HepG2 (cell line): ENCODE results near the gene PCGF2. TPM values are rescaled to one million over a fixed set of nuclear protein-coding genes. Genes with fewer than 3 reads are reported as not detected.

Source experiments
- FLYWCH1 ChIP-seq: sonication (generic); formaldehyde crosslinking; IDR thresholded peaks from 2 replicates; pipeline ENCODE4 v1.8.1; 2023; ENCODE audit warnings: mild to moderate bottlenecking, missing genetic modification reagents
- IKZF1 ChIP-seq: fragments of 450-650 bp; IDR thresholded peaks from 2 replicates; pipeline ENCODE4 v1.7.1; 2016
- KLF12 ChIP-seq: sonication (generic); formaldehyde crosslinking; IDR thresholded peaks from 2 replicates; pipeline ENCODE4 v1.4.0; 2020; ENCODE audit warnings: missing genetic modification reagents, borderline replicate concordance
- MBNL3 ChIP-seq: fragments of 250-450 bp; sonication (Bioruptor Pico); conservative IDR thresholded peaks from 2 replicates; pipeline ENCODE4 v1.8.0; 2022; ENCODE audit warnings: mild to moderate bottlenecking, inconsistent platforms
- PCBP2 ChIP-seq: fragments of 200-400 bp; formaldehyde crosslinking; optimal IDR thresholded peaks from 2 replicates; pipeline ENCODE3; 2018; ENCODE audit warnings: low read length, low read depth; ENCODE audit not compliant: poor library complexity, severe bottlenecking
- REXO4 ChIP-seq: sonication (generic); formaldehyde crosslinking; IDR thresholded peaks from 2 replicates; pipeline ENCODE4 v1.8.0; 2022; ENCODE audit warnings: missing genetic modification reagents, mild to moderate bottlenecking, borderline replicate concordance
- SKIL ChIP-seq: sonication (generic); formaldehyde crosslinking; IDR thresholded peaks from 2 replicates; pipeline ENCODE4 v1.8.0; 2022; ENCODE audit warnings: missing genetic modification reagents, mild to moderate bottlenecking, moderate library complexity, borderline replicate concordance
- TBX3 ChIP-seq: fragments of 450-650 bp; IDR thresholded peaks from 2 replicates; pipeline ENCODE4 v1.6.1; 2017; ENCODE audit warnings: antibody characterized with exemption, mild to moderate bottlenecking, inconsistent platforms, borderline replicate concordance
- THAP11 ChIP-seq: IDR thresholded peaks from 2 replicates; pipeline ENCODE4 v1.6.1; 2016; ENCODE audit warnings: missing biosample characterization, missing genetic modification reagents
- TRIM24 ChIP-seq: sonication (generic); formaldehyde crosslinking; IDR thresholded peaks from 2 replicates; pipeline ENCODE4 v1.8.0; 2022; ENCODE audit warnings: mild to moderate bottlenecking, missing genetic modification reagents
- ZBED4 ChIP-seq: sonication (generic); formaldehyde crosslinking; IDR thresholded peaks from 2 replicates; pipeline ENCODE4 v1.4.0; 2020; ENCODE audit warnings: missing genetic modification reagents, borderline replicate concordance
- ZNF263 ChIP-seq: sonication (generic); formaldehyde crosslinking; IDR thresholded peaks from 2 replicates; pipeline ENCODE4 v1.4.0; 2020; ENCODE audit warnings: missing genetic modification reagents
- ZNF446 ChIP-seq: sonication (generic); formaldehyde crosslinking; IDR thresholded peaks from 2 replicates; pipeline ENCODE4 v1.5.0; 2020; ENCODE audit warnings: mild to moderate bottlenecking, missing genetic modification reagents
- ZNF549 ChIP-seq: sonication (generic); formaldehyde crosslinking; IDR thresholded peaks from 2 replicates; pipeline ENCODE4 v1.5.0; 2020; ENCODE audit warnings: missing genetic modification reagents
- ZNF646 ChIP-seq: sonication (generic); formaldehyde crosslinking; IDR thresholded peaks from 2 replicates; pipeline ENCODE4 v1.9.0; 2021; ENCODE audit warnings: mild to moderate bottlenecking, missing genetic modification reagents
- polyA plus RNA-seq, 8 experiments: library from polyadenylated mRNA; depleted of rRNA in 3 of 8; stranded (reverse) in 7 of 8; unstranded in 1 of 8; fragments of >200 nt; fragmentation: Illumina TruSeq in 4 of 8; extraction: Trizol in 4 of 8; gene quantifications; 2 replicates each; pipeline versions ENCODE4 v1.2.1 to v1.2.3, GENCODE V29; 2011 to 2016; ENCODE audit warnings: low read depth in 4 of 8, missing spikeins in 1 of 8, mixed read lengths in 1 of 8; ENCODE audit not compliant: insufficient read depth in 1 of 8
- total RNA-seq, 5 experiments: library from RNA; depleted of rRNA; stranded (reverse); fragments of >200 nt; fragmentation: Illumina TruSeq; extraction: Trizol; gene quantifications; 2 replicates each; pipeline ENCODE4 v1.2.3, GENCODE V29; 2016; ENCODE audit warnings: low read depth in 1 of 5
- TF ChIP-seq, protein P1 (sequence below): sonication (generic); formaldehyde crosslinking; IDR thresholded peaks from 2 replicates; pipeline ENCODE4 v1.5.0; 2020; ENCODE audit warnings: missing genetic modification reagents, mild to moderate bottlenecking, borderline replicate concordance

The PCGF2 gene
- total and polyA plus RNA-seq, 2 of the 13 experiments (the other 11 are each of a cell fraction or from before 2014, with no cell fraction given), result 11.6 to 29.4 TPM

DNA sequence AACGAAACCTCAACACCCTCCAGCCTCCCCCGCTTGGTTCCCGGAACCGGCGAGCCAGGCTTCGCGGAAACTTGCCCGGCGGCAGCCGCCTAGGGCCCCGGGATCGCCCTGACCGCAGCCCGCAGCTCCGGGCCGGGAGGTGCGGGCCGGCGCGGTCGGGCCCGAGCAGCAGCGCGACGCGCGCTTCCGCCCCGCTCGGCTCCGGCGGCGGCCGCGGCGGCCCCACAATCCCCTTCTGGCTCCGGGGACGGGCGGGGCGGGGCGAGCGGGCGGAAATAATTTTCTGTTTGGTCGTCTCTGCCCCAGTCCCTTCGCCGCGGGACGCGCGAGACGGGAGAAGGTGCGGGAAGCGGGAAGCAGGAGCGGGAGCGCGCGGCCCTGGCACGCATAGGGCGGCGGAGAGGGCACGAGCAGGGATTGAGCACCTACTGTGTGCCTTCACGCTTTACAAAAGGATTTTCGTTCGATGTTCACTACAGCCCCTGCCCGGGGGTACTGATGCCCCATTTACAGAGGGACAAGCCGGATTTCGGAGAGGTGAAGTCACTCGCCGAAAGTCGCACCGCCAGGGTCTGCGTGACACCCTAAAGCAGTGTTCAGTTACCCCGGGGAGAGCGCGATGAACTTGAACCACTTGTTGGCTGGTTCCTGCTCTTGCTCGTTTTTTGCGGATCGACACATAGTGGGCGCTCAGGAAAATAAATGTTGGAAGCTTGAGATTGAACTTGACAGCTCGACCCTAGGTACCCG is 45.8 kb downstream of the PCGF2 start (continued):
- TF ChIP-seq ZNF646 (CRISPR knock-in tag) (no peak; the same call in 1 of the 2 replicates), SKIL (CRISPR knock-in tag) (peak; percentile 81), IKZF1 (no peak), PCBP2 (no peak), ZBED4 (CRISPR knock-in tag) (peak; percentile 21; the same call in 1 of the 2 replicates), FLYWCH1 (CRISPR knock-in tag) (no peak; the same call in 1 of the 2 replicates), ZNF263 (peak; percentile 70), ZNF549 (no peak), TBX3 (no peak), REXO4 (CRISPR knock-in tag) (0 out of 2 replicates have a peak, but pooled peaks have one; percentile 21), MBNL3 (CRISPR knock-in tag) (no peak), TRIM24 (CRISPR knock-in tag) (no peak), THAP11 (CRISPR knock-in tag) (peak; percentile 79), KLF12 (CRISPR knock-in tag) (peak; percentile 60; the same call in 1 of the 2 replicates), ZNF446 (0 out of 2 replicates have a peak, but pooled peaks have one; percentile 75)
- TF ChIP-seq, protein P1, sequence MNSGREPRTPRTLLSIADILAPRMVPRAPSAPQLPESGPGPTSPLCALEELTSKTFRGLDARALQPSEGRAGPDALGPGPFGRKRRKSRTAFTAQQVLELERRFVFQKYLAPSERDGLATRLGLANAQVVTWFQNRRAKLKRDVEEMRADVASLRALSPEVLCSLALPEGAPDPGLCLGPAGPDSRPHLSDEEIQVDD, result peak; percentile 94; the same call in 1 of the 2 replicates
